Inferior parietal cortex (tissue), 1 donor: ENCODE results near the gene SOX1.

ENCODE experiments used
- DNase-seq: peaks from one replicate; pipeline ENCODE4 v3.0.0-alpha.2; 2016; ENCODE audit errors: extremely low spot score

Gene SOX1

DNA sequence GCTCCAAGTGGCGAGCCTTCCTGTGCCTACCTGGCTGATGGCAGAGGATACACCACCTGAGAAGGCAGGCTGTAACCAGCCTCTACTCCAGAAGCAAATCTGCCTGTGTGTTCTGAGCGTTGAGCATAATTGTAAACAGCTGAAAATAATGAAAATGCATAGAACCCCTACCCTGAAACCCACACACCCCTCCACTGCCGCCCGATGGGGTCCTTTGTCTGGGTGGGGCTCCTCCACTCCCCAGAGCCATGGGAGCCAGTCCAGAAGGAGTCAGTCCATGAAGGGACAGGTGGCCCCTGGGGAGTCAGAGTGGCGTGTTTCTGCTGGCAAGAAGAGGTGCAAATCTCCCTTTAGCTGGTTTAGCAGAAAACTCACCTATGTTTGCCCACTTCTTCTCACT lies 8.0 kb upstream of the SOX1 start:
- DNase-seq = no peak

DNA sequence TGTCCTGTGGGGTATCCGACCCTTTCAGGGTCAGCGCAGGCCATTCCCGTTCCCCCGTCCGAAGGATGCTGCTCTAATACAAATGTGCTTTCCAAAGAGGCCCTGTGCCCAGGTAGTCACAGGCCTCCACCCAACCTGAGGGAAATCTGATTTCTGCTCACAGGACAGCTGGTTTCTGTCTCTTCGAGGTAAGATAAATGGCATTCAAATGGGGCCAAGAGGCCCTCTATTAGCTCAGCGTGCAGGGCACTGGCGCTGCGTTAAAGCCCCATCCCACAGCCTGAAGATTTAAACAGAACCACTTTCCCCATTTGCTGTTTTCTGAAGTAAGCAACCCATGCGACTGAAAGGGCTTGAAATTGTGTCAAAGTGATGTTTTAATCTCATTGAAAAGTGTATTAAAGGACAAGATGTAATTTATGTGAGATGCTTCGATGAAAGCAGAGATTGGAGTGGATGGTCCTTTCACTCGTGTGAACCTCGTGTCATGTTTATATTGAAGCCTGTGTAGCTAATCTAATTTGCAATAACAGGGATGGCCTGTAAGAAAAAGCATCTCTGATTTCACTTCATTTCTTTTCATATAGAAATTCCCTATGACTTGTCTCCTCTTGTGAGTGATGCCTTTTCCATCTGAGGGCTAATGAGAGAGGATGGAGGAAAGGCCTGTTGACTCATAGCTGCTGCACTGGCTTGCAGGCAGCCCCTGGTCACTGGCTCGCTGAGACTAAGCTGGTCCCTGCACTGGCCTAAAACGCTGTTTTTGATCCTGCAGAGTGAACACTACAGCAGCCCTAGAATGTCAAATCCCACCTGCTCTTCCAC lies 7.3 kb upstream of the SOX1 start:
- no peak for DNase-seq

- DNase-seq = no peak
Observed at GRCh38 chr13:112060282-112060830, 6.6 kb upstream of the SOX1 start.

- no peak for DNase-seq
Observed at GRCh38 chr13:112060899-112061366, 6.0 kb upstream of the SOX1 start.

DNA sequence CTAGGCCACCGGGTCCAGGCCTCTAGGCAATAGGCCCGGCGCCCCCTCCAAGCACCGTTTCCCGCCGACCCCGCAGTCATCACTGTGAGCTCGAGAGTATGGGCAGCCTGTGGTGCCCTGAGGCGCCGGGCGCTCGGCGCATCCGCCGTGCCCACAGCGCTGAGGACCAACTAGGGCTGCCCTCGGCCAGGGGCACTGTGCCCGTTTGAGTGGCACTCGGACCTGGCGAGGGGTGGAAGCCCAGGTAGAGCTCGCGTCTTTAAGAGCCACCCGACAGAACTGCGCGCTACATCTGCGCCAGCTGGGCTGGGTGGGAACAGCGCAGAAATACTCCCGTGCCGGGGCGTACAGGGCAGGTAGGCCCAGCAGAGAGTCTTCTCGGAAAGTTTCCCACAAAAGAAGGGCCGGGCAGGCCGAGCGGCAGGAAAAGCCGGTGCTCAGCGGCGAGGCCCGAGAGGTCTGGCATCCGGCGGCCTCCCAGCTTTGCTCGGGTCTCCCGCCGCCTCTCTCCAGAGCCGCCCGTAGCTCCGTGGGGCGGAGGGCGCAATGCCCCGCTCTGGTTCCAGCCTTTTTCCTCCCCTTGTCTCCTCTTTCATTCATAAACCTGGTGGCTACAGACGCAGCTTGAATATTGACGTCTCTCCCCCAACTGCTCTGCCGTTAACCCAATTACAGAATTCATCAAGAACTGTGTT lies 5.4 kb upstream of the SOX1 start:
- no peak for DNase-seq

DNA sequence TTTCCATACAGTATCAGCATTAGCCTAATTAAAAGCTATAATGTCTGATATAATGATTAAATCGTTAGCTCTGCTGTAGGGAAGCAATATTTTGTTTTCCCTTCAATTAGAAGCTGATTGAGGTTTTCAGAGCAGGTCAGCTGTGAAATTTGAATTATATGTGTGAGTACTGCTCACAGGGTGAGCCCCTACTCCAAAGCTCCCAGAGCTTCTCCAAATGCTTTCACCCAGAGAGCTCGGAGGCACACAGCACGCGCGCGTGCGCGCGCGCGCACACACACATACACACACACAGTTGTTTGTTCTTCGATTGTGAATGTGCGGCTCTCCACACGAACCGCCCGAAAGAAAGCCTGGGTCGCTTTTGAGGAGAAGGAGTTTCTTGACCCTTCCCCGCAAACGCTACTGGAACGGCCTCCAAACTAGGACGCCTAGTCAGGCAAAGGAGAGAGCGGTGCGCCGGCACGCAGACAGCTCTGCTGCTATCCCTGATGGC lies 4.8 kb upstream of the SOX1 start:
- DNase-seq = no peak

GRCh38 chr13:112062571-112063570 lies 4.1 kb upstream of the SOX1 start:
- no peak for DNase-seq

GRCh38 chr13:112063807-112064206 lies 3.1 kb upstream of the SOX1 start:
- DNase-seq = no peak

GRCh38 chr13:112064222-112064621 lies 2.7 kb upstream of the SOX1 start:
- no peak for DNase-seq

DNA sequence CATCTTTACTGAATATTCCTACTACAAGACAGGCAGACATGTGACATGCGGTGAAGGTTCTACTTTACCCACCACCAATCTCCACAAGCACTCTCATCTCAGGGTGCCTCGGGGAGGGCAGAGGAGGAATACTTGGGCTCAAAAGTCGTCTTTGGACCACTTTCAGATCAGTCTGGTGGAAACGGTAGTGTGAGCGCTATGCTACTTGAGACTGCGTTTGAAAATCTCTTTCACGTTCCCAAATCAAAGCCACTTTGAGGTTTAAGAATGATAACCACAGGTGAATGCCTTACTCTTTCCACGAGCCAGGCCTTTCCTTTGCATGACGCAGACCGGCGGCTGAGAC lies 1.5 kb upstream of the SOX1 start:
- DNase-seq = no peak

DNA sequence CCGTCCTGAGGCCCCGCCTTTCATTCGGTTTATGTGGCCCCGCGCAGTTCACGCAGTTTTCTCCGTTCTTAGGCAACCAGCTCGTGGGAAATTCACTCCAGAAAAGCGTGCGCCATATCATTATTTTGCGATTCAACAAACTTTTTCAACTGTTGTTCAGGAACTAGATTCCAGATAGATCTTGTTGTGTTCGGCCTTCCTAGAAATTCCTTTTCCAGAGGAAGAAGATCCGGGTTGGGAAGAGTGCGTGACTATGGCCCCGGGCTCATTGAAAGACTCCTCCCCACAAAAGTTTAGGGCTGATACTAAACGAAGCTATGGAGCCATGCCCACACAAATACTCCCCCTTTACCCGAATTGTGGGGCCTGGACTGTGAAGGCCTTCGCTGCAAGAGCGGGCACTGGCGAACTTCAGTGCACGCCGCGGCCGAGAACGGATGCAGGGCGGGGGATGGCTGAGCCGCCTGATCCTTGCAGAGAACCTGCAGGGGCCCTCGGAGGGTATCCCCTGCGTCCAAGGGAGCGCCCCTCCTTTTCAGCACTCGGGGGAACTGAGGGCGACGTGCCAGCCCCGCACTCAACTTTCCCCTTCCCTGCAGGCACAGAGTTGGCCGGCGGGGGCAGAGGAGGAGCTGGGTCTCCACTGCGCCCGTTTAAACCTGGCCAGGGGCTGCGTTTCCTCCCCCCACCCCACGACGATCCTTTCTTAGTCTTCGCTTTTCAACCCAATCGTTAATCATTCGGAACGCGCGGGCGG lies 904 bp upstream of the SOX1 start:
- DNase-seq = no peak

GRCh38 chr13:112066624-112067004 lies 335 bp upstream of the SOX1 start:
- no peak for DNase-seq

GRCh38 chr13:112067871-112068539 lies 1.1 kb downstream of the SOX1 start:
- DNase-seq = no peak

DNA sequence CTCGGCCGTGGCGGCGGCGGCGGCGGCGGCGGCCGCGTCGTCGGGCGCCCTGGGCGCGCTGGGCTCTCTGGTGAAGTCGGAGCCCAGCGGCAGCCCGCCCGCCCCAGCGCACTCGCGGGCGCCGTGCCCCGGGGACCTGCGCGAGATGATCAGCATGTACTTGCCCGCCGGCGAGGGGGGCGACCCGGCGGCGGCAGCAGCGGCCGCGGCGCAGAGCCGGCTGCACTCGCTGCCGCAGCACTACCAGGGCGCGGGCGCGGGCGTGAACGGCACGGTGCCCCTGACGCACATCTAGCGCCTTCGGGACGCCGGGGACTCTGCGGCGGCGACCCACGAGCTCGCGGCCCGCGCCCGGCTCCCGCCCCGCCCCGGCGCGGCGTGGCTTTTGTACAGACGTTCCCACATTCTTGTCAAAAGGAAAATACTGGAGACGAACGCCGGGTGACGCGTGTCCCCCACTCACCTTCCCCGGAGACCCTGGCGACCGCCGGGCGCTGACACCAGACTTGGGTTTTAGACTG lies 1.7 kb downstream of the SOX1 start:
- DNase-seq = no peak

GRCh38 chr13:112069061-112069844 lies 2.3 kb downstream of the SOX1 start:
- no peak for DNase-seq

DNA sequence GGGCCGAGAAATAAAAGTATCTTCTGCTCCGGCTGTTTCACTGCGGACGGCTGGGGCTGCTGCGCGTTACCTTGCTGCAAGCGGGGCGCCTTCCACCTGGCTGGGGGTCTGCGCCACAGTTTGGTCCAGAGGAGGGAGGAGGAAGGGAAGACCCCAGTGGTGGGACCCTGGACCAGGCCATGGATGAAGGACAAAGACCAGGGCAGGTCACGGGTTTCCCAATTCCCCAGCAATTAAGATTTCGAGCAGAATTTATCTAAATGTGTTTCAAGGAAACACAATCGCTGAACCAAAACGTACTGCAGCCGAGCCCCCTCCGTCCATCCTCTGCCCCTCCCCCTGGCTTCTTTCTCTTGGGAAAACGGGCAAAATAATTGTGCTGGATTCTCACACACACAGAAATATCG lies 2.9 kb downstream of the SOX1 start:
- no peak for DNase-seq

- DNase-seq = no peak
Observed at GRCh38 chr13:112071102-112071722, 4.3 kb downstream of the SOX1 start.

DNA sequence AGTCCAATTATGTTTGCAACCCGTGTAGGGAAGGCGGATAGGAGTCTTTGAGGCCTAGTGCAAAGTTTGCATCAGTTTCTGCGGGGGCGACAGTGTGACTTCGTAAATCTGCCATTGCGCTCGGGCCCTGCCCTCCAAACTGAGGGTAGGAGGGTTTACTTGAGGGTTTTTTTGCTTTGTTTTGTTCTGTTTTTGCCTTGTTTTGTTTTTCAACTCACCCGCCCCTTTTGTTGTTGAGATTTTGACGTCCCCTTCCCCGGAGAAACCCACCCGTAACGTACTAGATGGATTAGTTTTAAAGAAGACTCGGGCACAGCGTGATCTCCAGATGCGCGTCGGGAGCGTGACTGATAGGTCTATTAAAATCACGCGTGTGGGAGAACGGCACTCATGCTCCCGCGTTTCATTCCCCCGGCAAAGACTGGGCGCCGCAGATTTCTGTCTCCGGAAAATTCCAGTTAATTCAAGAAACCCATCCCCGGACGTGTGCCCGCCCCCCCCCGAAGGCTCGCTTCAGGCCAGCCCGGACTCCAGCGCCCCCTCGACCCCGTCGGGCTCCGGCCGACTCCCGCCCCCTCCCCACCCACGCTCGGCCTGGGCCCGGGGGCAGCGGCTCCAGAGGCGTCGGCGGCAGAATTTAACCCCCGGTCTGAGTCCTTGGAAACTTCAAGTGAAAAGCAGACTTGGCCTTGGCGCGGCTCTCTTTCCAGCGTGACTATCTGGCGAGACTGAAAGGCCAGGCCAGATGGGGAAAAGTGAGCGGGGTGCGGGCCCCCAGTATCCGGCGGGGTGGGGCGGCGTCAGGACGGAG lies 5.0 kb downstream of the SOX1 start:
- DNase-seq = no peak
